GM12801 (cell line): Measurements from ENCODE around the gene DIPK1A.

Source experiments
- TF ChIP-seq, protein P1 (sequence below): IDR thresholded peaks from one replicate; pipeline ENCODE4 v1.5.1; 2011; ENCODE audit warnings: control low read depth; ENCODE audit not compliant: insufficient read length; ENCODE audit errors: extremely low read depth

Gene DIPK1A

DNA sequence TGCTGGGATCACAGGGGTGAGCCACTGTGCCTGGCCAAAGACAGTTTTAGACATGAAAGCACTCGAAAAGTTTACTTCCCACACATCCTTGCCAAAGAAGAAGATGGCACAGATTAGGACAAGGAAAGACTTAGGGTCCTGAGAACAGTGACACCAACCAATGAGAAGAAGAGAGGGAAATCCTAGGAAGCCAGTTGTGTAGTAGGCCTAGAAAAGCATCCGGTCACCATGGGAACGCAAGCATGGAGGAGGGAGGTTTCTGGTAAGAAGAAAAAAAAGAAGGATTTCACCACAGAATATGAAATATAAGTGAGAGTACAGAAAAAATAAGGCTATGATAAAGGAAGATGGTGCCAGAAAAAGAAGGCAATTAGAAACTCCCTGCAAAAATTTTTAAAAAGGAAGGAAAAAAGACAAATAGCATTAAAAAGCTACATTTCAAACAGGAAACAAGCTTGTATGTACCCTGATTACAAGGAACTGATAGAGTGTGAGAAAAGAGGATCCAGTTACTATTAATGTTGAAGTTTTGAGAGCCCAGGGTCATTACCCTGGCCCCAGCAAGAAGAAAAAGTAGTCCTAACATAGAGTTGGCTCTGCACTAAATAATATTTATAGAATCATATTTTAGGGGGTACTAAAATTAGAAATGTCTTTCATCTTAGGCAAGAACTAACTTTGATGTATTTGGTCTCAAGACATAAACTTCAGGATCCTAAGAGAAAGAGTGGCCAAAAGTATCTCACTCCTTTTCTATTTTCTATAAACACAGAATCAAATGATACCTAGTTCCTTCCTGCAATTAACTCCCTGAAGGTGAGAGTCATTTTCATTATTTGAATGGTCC lies 16.1 kb downstream of the DIPK1A start:
- TF ChIP-seq, protein P1, sequence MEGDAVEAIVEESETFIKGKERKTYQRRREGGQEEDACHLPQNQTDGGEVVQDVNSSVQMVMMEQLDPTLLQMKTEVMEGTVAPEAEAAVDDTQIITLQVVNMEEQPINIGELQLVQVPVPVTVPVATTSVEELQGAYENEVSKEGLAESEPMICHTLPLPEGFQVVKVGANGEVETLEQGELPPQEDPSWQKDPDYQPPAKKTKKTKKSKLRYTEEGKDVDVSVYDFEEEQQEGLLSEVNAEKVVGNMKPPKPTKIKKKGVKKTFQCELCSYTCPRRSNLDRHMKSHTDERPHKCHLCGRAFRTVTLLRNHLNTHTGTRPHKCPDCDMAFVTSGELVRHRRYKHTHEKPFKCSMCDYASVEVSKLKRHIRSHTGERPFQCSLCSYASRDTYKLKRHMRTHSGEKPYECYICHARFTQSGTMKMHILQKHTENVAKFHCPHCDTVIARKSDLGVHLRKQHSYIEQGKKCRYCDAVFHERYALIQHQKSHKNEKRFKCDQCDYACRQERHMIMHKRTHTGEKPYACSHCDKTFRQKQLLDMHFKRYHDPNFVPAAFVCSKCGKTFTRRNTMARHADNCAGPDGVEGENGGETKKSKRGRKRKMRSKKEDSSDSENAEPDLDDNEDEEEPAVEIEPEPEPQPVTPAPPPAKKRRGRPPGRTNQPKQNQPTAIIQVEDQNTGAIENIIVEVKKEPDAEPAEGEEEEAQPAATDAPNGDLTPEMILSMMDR: no peak

- TF ChIP-seq, protein P1: no peak
Observed at GRCh38 chr1:92943502-92943847, 17.8 kb downstream of the DIPK1A start.

GRCh38 chr1:92940541-92940940 lies 20.7 kb downstream of the DIPK1A start:
- TF ChIP-seq, protein P1: no peak

DNA sequence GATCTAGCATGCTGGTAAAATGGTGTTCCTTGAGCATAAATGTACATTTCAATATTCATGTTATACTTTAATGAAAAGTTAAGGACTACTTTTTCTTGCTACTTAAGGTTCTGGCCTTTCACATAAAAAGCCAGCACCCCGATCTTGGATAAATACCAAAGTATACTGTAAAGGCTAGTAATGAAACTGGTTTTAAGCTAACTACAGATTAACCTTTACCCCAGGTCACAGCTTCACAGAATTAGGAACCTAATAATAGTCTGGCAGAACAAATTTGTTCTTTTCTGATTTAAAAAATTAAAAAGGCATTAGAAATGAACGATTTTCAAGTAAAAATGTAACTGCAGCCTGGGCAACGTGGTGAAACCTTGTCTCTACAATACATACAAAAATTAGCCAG lies 23.5 kb downstream of the DIPK1A start:
- TF ChIP-seq, protein P1: no peak

DNA sequence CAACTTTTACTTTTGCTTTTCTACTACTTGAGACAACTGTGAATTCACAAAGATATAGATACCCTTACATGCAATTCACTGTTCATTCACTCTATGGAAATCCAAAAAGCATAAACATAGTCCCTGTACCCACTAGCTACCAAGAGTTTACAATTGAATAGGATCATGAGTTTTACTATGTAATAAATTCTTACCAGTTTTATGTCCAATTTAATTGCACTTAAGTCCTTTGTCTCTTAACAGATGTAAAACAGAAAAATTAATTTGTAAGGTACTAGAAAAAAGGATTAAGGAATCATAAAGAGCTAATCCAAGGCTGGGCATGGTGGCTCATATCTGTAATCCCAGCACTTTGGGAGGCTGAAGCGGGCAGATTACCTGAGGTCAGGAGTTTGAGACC lies 24.4 kb downstream of the DIPK1A start:
- TF ChIP-seq, protein P1: no peak

GRCh38 chr1:92934395-92935378 lies 26.6 kb downstream of the DIPK1A start:
- TF ChIP-seq, protein P1: no peak

GRCh38 chr1:92933459-92933858 lies 27.8 kb downstream of the DIPK1A start:
- TF ChIP-seq, protein P1: no peak
